AG09309 (cell line): ENCODE measurements around the gene CFAP90.

Experiments used
- DNase-seq: peaks from one replicate; pipeline ENCODE4 v3.0.0-alpha.2; 2010; ENCODE audit warnings: low read depth
- H3K4me3 ChIP-seq: 2 replicates; pipeline ENCODE4 v1.5.1; 2011; ENCODE audit warnings: mild to moderate bottlenecking, low read depth, low read length, moderate library complexity; ENCODE audit not compliant: control insufficient read depth
- TF ChIP-seq, protein P1 (sequence below): IDR thresholded peaks from 2 replicates; pipeline ENCODE4 v1.5.1; 2011; ENCODE audit warnings: mild to moderate bottlenecking, low read depth, low read length, inconsistent platforms; ENCODE audit not compliant: insufficient read depth, control insufficient read depth; ENCODE audit errors: missing control alignments

CFAP90 gene

DNA sequence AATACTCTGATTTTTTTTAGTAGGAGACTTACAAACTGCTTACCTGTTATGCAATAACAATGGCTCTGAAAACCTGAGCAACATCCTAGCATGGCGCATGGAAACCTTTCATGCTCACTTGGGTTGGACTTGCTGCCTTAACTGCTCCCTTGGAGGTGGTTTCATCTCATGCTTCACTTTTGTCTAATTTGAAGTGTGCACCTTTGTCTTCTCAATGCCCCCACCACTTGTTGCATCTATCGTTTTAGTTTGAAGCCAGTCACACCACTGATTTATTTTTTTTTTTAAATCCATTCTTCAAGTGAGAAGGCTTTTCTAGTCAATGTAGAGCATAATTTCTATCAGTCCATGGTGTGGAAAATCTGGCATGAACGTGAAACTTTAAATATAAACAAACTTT, 63.2 kb downstream of the CFAP90 start:
- H3K4me3 ChIP-seq: no peak overlapping the region
- TF ChIP-seq, protein P1, sequence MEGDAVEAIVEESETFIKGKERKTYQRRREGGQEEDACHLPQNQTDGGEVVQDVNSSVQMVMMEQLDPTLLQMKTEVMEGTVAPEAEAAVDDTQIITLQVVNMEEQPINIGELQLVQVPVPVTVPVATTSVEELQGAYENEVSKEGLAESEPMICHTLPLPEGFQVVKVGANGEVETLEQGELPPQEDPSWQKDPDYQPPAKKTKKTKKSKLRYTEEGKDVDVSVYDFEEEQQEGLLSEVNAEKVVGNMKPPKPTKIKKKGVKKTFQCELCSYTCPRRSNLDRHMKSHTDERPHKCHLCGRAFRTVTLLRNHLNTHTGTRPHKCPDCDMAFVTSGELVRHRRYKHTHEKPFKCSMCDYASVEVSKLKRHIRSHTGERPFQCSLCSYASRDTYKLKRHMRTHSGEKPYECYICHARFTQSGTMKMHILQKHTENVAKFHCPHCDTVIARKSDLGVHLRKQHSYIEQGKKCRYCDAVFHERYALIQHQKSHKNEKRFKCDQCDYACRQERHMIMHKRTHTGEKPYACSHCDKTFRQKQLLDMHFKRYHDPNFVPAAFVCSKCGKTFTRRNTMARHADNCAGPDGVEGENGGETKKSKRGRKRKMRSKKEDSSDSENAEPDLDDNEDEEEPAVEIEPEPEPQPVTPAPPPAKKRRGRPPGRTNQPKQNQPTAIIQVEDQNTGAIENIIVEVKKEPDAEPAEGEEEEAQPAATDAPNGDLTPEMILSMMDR: no peak
- DNase-seq: no peak

DNA sequence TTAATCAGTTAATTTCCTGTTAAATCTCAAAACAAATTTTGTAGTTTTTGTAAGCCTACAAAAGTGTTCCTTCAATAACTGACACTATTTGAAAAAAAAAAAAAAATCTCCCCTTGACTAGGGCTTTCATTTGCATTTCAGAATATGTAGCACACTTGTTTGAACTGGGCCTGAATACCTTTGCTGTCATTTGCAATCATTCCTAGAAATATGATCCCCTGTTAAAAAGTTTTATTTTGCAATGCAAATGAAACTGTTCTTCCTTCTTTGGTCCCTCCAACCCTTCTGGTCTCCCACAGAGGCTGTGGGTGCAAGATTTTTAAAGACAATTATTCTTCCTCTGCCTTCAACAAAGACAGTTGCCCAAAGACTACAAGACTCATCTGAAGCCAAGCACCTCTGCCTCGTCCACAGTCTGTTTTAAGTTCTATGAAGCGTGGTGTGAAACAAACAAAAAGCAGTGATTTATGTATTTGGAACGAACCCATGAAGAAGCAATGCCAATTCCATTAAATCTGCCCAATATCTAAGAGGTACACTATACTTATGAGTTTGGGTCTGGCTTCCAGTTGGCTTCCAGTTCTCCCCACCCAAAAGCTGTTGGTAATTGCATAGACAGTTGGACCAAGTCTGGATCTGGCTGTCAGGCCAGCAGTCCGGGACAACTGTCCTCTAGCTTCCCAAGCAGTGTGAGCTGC, 66.1 kb downstream of the CFAP90 start:
- H3K4me3 ChIP-seq: no peak overlapping the region
- TF ChIP-seq, protein P1: no peak
- no peak for DNase-seq

DNA sequence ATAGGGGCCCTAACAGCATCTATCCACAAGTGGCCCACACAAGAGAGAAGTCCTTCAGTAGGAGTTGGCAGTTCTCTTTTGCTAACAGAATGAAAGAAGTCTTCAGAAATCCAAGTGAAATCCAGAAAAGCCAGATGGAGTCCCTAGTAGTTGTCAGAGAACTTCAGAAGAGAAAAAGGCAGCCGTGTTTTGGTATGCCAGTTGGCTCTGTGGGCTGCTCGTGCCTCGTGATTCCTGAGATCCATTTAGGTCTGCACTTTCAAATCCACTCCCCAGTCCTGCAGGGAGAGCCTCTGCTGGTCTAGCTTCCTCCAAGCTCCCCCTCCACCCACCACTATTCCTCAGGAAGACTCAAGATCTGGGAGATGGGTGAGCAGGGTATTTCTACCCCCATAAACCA, 69.0 kb downstream of the CFAP90 start:
- TF ChIP-seq, protein P1: no peak
- DNase-seq: no peak
- H3K4me3 ChIP-seq: no peak overlapping the region
